ENCODE data around the gene COL19A1. TPM values are rescaled to one million over a fixed set of nuclear protein-coding genes. Genes with fewer than 3 reads are reported as not detected.
"Not testable (repeated sequence)": the region's sequence is repeated elsewhere in the genome, so short reads cannot be mapped to it uniquely, and the experiment has no call there.

COL19A1 gene
- total RNA-seq, 1 donor from 2014 or later = not detected

DNA sequence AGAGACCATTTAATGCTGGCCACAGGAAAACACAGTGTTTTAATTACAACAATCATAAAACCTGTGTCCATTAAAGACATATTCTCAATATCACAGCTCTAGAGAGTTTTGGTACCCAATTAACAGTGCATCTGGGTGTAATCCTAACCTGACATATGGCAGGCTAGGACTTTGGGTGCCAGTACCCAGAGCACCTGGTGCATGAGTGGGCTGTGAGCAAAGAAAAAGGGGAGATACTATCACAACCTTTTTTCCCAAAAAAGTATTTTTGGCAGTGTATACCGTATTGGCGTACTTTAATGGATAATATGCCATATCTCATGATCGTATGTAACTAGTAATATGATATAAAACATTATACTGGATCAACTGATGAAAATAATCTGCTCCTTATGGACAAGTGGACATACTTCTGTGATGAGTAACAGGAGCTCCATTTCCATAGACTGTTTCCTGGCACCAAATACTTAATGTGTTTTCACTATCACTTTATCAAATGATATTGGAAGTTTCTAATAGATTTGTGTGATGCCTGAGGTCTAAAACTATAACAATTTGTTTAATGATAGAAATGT lies 91.7 kb downstream of the COL19A1 start:
- no peaks in the 10 kb centered on the region for H3K4me1 ChIP-seq
- no peaks in the 10 kb centered on the region for H3K9me3 ChIP-seq
- H3K27me3 ChIP-seq = no peaks in the 10 kb centered on the region
- H3K27ac ChIP-seq = no peak overlapping the region
- H3K36me3 ChIP-seq = no peaks in the 10 kb centered on the region
- no peak for DNase-seq
- H3K4me3 ChIP-seq = no peak overlapping the region
- TF ChIP-seq, protein P1, sequence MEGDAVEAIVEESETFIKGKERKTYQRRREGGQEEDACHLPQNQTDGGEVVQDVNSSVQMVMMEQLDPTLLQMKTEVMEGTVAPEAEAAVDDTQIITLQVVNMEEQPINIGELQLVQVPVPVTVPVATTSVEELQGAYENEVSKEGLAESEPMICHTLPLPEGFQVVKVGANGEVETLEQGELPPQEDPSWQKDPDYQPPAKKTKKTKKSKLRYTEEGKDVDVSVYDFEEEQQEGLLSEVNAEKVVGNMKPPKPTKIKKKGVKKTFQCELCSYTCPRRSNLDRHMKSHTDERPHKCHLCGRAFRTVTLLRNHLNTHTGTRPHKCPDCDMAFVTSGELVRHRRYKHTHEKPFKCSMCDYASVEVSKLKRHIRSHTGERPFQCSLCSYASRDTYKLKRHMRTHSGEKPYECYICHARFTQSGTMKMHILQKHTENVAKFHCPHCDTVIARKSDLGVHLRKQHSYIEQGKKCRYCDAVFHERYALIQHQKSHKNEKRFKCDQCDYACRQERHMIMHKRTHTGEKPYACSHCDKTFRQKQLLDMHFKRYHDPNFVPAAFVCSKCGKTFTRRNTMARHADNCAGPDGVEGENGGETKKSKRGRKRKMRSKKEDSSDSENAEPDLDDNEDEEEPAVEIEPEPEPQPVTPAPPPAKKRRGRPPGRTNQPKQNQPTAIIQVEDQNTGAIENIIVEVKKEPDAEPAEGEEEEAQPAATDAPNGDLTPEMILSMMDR (IDR thresholded peaks at IDR 0.05) = no peak
- no peak for ATAC-seq
- intact Hi-C loops (cut with DNase I) = no loop called here

DNA sequence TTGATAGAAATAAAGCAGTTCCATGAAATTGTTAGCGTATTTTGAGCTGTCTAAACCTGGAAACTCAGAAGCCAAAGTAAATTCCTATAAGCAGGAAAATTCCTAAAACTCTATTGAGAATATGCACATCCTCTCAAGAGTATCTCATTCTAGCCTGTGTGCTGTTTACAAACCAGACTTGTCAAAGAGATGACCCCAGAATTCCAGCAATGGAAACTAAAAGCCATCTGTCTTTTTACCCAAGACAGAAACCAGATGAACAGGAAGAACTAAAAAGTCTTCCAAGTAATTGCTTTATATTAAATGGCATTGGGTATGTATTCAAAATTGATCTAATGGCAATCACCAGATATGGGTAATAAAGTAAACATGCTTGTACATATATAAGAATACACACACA lies 92.6 kb downstream of the COL19A1 start:
- no peak overlapping the region for H3K4me3 ChIP-seq
- H3K27me3 ChIP-seq = no peaks in the 10 kb centered on the region
- DNase-seq (no peak), ATAC-seq (no peak)
- TF ChIP-seq, protein P1 (IDR thresholded peaks at IDR 0.05) = no peak
- no peaks in the 10 kb centered on the region for H3K9me3 ChIP-seq
- no peaks in the 10 kb centered on the region for H3K4me1 ChIP-seq
- H3K36me3 ChIP-seq = no peaks in the 10 kb centered on the region
- intact Hi-C loops (cut with DNase I) = no loop called here
- no peak overlapping the region for H3K27ac ChIP-seq

DNA sequence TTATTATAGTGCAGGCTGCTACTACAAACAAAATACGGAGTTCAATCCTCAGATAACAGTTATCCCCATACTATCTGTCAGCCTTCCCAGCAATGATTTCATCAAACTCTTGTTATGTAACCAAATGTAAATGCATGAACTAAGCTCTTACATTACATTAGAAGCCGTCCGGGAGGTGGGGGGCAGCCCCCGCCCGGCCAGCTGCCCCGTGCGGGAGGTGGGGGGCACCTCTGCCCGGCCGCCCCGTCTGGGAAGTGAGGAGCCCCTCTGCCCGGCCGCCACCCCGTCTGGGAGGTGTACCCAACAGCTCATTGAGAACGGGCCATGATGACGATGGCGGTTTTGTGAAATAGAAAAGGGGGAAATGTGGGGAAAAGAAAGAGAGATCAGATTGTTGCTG lies 99.6 kb downstream of the COL19A1 start:
- H3K27me3 ChIP-seq; H3K4me1 ChIP-seq; H3K36me3 ChIP-seq; H3K9me3 ChIP-seq; H3K27ac ChIP-seq; H3K4me3 ChIP-seq; DNase-seq; intact Hi-C loops (cut with DNase I); ATAC-seq: not testable (repeated sequence)

DNA sequence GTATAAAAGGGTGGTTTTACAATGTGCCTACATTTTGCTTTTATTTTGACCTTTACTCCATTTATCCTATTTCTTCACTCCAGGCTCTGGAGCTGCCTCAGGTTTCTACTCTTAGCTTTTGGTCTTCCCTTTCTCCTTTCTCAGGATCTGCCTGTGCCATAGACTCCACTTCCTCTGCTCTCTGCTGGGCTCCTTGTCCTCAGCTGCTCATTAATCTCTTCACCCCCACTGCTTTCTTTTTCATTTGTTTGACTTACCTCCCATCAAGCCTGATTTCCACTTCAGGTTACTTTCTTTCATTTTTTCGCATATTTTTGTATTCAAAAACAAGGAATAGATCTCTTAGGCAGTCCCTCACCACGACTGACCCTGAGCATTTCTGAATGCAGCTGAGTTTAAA lies 106.8 kb downstream of the COL19A1 start:
- Histone ChIP-seq H3K27ac (no peak overlapping the region), H3K27me3 (no peaks in the 10 kb centered on the region), H3K4me3 (no peak overlapping the region), H3K36me3 (no peaks in the 10 kb centered on the region), H3K4me1 (no peaks in the 10 kb centered on the region), H3K9me3 (no peaks in the 10 kb centered on the region)
- TF ChIP-seq, protein P1 (IDR thresholded peaks at IDR 0.05) = no peak
- intact Hi-C loops (cut with DNase I) = no loop called here
- ATAC-seq = no peak
- DNase-seq = no peak

DNA sequence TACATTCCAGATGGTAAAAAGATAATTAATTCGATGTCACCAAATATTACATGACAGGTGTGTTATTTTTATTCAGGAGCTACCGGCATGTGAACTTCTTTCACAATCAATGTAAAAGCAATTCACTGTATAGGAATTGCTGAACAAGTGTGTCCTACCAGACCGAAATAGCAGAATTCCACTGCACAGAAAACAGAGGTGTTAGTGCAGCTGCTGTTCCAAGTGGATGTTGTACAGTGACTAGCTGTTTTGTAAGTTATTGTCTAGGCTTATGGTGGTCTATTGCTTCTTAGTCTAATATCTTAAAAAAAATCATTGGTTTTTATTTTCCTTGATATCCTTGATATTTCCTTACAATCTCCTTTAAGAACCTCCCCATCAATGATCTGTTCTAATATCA lies 107.4 kb downstream of the COL19A1 start:
- intact Hi-C loops (cut with DNase I) = no loop called here

DNA sequence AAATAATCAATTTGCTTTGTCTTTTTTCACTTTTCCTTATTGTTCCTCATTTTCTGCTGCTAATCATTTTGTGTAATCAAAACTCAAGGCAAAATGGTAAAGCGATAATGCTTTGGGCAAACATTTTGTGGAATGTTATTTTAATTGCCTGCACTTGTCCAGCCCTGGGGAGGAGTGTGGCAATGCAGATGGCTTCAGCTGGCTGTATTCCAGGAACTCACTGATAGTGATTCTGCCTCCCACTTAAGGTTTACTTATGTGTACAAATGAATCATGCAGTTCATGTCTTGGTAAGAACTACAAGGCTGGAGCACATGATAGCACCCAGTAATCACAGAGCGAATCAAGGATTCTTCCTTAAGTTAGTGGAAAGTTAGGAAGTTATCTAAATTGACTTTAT lies 107.8 kb downstream of the COL19A1 start:
- DNase-seq (no peak), ATAC-seq (no peak)
- intact Hi-C loops (cut with DNase I) = no loop called here
- Histone ChIP-seq H3K9me3 (no peaks in the 10 kb centered on the region), H3K27ac (no peak overlapping the region), H3K27me3 (no peaks in the 10 kb centered on the region), H3K4me1 (no peaks in the 10 kb centered on the region), H3K36me3 (no peaks in the 10 kb centered on the region), H3K4me3 (no peak overlapping the region)
- TF ChIP-seq, protein P1 (IDR thresholded peaks at IDR 0.05) = no peak

More for the DNA sequence above, 107.4 kb downstream of the COL19A1 start:
- Histone ChIP-seq H3K27me3 (no peaks in the 10 kb centered on the region), H3K9me3 (no peaks in the 10 kb centered on the region), H3K4me1 (no peaks in the 10 kb centered on the region), H3K4me3 (no peak overlapping the region), H3K36me3 (no peaks in the 10 kb centered on the region), H3K27ac (no peak overlapping the region)
- DNase-seq (no peak), ATAC-seq (no peak)
- TF ChIP-seq, protein P1 (IDR thresholded peaks at IDR 0.05) = no peak
